Subcutaneous abdominal adipose tissue (tissue), 5 donors: Measurements from ENCODE around the gene KLK7.

ENCODE experiments used
- H3K27ac ChIP-seq: one replicate; pipeline ENCODE4 v1.7.0; 2013; ENCODE audit warnings: low read depth, mild to moderate bottlenecking, inconsistent platforms, low read length, moderate library complexity
- H3K27me3 ChIP-seq, 5 donors: one replicate each; pipeline ENCODE4 v1.7.0; 2013; ENCODE audit warnings: low read length in 5 of 5, inconsistent platforms in 1 of 5; ENCODE audit not compliant: control insufficient read depth in 5 of 5, insufficient read depth in 4 of 5
- H3K36me3 ChIP-seq, 5 donors: one replicate each; pipeline ENCODE4 v1.7.0; 2013; ENCODE audit warnings: low read length in 5 of 5; ENCODE audit not compliant: control insufficient read depth in 5 of 5, insufficient read depth in 5 of 5
- H3K4me1 ChIP-seq, 5 donors: one replicate each; pipeline ENCODE4 v1.7.0; 2013; ENCODE audit warnings: low read length in 5 of 5, mild to moderate bottlenecking in 3 of 5, moderate library complexity in 1 of 5; ENCODE audit not compliant: control insufficient read depth in 5 of 5, insufficient read depth in 5 of 5
- H3K4me3 ChIP-seq, 5 donors: one replicate each; pipeline ENCODE4 v1.7.0; 2013; ENCODE audit warnings: low read length in 5 of 5, low read depth in 1 of 5
- H3K9ac ChIP-seq, 5 donors: one replicate each; pipeline ENCODE4 v1.7.0; 2013; ENCODE audit warnings: low read length in 5 of 5, mild to moderate bottlenecking in 4 of 5, moderate library complexity in 3 of 5
- H3K9me3 ChIP-seq, 5 donors: one replicate each; pipeline ENCODE4 v1.7.0; 2013; ENCODE audit warnings: low read length in 5 of 5; ENCODE audit not compliant: control insufficient read depth in 5 of 5
- donor health status: healthy.
- donor health status: healthy.
- donor health status: healthy.
- donor health status: healthy.
- donor health status: healthy.

Gene KLK7

DNA sequence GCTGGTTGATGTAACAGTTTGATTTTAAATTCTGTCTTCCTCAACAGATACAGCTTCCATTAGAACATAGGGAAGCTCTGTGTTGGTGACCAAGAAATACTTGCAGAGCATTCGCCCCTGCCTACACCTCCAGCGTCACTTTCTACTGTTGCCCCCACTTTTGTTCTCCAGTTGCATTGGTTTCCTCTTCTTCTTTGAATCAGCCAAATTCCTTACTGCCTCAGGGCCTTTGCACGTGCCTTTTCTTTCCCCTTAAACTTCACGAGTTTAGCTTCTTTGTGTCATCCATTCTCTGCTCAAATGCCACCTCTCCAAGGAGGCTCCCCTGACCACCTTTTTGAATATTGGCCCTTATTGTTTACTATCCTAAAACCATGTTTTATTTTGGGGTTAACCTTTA lies 36.6 kb downstream of the KLK7 start:
- Histone ChIP-seq H3K9me3 (no peaks in the 10 kb centered on the region), H3K4me1 (no peaks in the 10 kb centered on the region), H3K9ac (no peak overlapping the region), H3K36me3 (no peaks in the 10 kb centered on the region), H3K4me3 (no peak overlapping the region), H3K27me3 (peaks cover 3 to 18% (median 7%) of the 10 kb centered on the region in 5 donors), H3K27ac (no peak overlapping the region)

DNA sequence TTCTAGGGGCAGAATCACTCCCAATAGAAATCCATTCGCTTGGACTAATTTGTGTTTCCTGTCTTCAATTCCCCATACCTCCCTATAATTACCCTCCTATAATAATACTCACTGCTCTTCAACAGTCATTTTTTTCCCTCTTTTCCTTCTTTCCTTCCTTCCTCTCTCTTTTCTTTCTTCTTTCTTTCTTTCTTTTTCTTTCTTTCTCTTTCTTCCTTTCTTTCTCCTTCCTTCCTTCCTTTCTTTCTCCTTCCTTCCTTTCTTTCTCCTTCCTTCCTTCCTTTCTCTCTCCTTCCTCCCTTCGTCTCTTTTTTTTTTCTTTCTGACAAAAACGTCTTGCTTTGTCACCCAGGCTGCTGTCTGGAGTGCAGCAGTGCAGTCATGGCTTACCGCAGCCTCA lies 38.9 kb downstream of the KLK7 start:
- H3K9me3 ChIP-seq = no peaks in the 10 kb centered on the region

DNA sequence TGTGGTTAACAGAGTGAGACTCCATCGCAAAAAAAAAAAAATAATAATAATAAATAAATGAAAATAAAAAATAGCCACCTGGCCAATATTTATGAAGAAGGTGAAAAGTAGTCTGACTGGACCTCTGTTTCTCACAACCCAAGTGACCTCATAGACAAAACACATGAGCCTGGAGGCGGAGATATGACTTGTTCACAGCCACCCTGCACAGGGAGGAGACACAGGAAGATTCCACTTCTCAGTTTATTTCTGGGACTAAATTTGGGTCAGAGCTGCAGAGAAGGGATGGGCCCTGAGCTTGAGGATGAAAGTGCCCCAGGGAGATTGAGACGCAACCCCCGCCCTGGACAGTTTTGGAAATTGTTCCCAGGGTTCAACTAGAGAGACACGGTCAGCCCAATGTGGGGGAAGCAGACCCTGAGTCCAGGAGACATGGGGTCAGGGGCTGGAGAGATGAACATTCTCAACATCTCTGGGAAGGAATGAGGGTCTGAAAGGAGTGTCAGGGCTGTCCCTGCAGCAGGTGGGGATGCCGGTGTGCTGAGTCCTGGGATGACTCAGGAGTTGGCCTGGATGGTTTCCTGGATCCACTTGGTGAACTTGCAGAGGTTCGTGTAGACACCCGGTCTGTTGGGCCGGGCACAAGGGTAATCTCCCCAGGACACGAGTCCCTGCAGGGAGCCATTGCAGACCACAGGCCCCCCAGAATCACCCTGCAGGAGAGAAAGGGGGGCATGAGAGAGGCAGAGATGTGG lies 40.5 kb downstream of the KLK7 start:
- Histone ChIP-seq H3K9me3 (peaks cover 0 to 7% (median 5%) of the 10 kb centered on the region in 5 donors), H3K4me1 (no peaks in the 10 kb centered on the region), H3K27ac (no peak overlapping the region), H3K27me3 (peaks cover 0 to 8% (median 3%) of the 10 kb centered on the region in 5 donors), H3K4me3 (no peak overlapping the region), H3K9ac (no peak overlapping the region), H3K36me3 (no peaks in the 10 kb centered on the region)

More for the DNA sequence above, 38.9 kb downstream of the KLK7 start:
- H3K4me3 ChIP-seq = no peak overlapping the region
- no peak overlapping the region for H3K27ac ChIP-seq
- no peaks in the 10 kb centered on the region for H3K4me1 ChIP-seq
- no peak overlapping the region for H3K9ac ChIP-seq
- peaks cover 0 to 7% (median 7%) of the 10 kb centered on the region in 5 donors for H3K27me3 ChIP-seq
- H3K36me3 ChIP-seq = no peaks in the 10 kb centered on the region

DNA sequence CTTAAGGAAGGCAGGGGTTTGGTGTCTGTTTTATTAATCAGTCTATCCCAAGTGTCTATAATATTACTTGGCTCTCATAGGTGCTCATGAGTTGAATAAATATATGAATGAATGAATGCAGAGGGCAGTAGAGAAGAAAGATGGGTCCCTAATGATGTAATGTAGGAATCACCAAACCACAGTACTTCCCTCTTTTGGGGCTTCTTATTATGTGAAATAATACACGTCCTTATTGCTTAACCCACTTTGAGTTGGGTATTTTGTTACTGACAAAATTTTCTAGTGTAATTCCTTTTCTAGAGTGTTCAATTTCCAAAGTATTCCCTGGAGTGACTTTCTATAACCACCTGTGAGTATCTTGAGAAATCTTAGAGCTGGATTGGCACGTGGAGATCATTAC lies 44.1 kb downstream of the KLK7 start:
- Histone ChIP-seq H3K9me3 (peaks cover 0 to 7% (median 5%) of the 10 kb centered on the region in 5 donors), H3K4me1 (no peaks in the 10 kb centered on the region), H3K9ac (no peak overlapping the region), H3K4me3 (no peak overlapping the region), H3K27ac (no peak overlapping the region), H3K27me3 (peaks cover 0 to 8% (median 3%) of the 10 kb centered on the region in 5 donors), H3K36me3 (no peaks in the 10 kb centered on the region)

DNA sequence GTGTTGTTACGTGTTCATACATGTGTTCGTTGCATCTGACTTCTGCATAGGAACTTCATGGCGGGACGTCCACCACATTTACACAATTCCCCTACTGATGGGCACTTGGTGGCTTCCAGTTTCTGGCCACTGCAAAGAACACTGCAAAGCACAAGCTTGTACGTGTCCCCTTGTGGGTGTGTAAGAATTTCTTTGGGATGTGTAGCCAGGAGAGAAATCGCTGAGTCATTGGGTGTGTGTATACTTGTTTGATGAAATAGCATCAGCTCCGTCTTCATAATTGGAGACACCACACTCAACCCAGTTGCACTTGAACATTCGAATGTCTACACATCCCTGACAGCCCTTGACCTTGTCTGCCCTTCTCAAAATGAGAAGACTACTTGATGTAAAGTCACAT lies 50.1 kb downstream of the KLK7 start:
- Histone ChIP-seq H3K9ac (no peak overlapping the region), H3K9me3 (no peaks in the 10 kb centered on the region), H3K36me3 (no peaks in the 10 kb centered on the region), H3K4me1 (no peaks in the 10 kb centered on the region), H3K27me3 (peaks cover 2 to 7% (median 6%) of the 10 kb centered on the region in 5 donors), H3K27ac (no peak overlapping the region), H3K4me3 (no peak overlapping the region)

DNA sequence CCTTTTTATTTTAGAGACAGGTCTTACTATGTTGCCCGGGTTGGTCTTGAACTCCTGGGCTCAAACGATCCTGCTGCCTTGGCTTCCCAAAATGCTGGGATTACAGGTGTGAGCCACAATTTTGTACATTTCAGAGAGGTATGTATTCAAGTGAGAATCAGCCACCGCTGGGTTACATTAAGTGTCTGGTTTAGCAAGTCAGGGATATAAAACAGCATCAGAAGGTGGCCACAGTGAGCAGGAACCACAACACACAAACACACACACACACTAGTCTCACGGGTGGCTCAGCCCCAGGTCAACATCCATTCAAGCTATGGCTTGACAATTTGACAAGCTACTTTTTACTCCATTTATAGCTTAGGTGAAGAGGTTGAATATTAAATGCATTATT lies 51.0 kb downstream of the KLK7 start:
- Histone ChIP-seq H3K27me3 (peaks cover 3 to 12% (median 7%) of the 10 kb centered on the region in 5 donors), H3K9me3 (no peaks in the 10 kb centered on the region), H3K36me3 (no peaks in the 10 kb centered on the region), H3K9ac (no peak overlapping the region), H3K4me3 (no peak overlapping the region), H3K27ac (no peak overlapping the region), H3K4me1 (no peaks in the 10 kb centered on the region)

DNA sequence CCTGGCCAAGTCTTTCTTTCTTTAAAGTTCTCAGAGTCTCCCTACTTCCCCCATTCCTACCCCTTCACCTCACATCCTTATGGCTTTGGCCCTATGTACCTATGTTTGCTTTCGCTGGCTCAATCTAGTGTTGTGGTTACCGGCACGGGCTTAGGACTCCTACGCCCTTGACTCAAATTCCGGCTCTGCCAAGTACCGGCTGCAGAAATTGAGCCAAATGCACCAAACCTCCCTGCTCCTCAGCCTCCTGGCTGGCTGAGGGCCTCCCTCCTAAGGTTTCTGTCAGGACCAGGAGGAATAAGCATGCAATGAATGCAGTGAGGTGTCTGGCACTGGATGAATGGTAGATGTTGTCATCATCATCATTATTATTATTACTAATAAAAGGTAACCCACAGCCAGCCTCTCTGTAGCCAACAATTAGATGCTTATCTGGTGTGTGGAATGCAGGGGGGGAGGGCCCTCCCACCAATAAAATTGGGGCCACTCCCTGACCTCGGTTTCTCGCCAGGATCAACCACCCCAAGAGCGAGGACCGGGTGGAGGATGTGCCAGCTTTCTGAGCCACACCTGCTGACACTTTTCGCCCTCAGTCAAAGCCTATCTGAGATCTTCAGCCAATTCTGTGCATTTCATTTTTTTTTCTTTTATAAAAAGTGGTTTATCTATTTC lies 51.6 kb downstream of the KLK7 start:
- H3K9ac ChIP-seq = no peak overlapping the region
- H3K36me3 ChIP-seq = no peaks in the 10 kb centered on the region
- no peaks in the 10 kb centered on the region for H3K4me1 ChIP-seq
- H3K9me3 ChIP-seq = no peaks in the 10 kb centered on the region
- no peak overlapping the region for H3K4me3 ChIP-seq
- no peak overlapping the region for H3K27ac ChIP-seq
- peaks cover 6 to 13% (median 11%) of the 10 kb centered on the region in 5 donors for H3K27me3 ChIP-seq

DNA sequence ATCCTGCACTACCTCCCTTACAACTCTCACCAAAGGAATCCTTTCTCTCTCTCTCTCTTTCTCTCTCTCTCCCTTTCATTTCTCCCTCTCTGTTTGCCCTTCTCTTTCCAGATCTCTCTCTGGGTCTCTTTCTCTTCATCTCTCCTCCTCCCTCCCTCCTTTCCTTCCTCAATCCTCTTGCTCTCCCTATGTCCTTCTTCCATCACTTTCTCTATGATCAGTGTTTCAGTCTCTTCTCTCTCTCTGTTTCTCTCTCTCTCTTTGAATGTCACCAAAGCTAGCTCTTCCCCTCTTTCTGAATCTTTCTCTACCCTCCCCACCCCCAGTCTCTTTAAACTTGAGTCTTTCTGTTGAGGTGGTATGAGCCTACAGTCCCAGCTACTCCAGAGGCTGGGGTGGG lies 52.7 kb downstream of the KLK7 start:
- no peaks in the 10 kb centered on the region for H3K9me3 ChIP-seq
- no peak overlapping the region for H3K4me3 ChIP-seq
- H3K27ac ChIP-seq = no peak overlapping the region
- H3K9ac ChIP-seq = no peak overlapping the region
- H3K36me3 ChIP-seq = no peaks in the 10 kb centered on the region
- H3K27me3 ChIP-seq = peaks cover 7 to 13% (median 11%) of the 10 kb centered on the region in 5 donors
- no peaks in the 10 kb centered on the region for H3K4me1 ChIP-seq

DNA sequence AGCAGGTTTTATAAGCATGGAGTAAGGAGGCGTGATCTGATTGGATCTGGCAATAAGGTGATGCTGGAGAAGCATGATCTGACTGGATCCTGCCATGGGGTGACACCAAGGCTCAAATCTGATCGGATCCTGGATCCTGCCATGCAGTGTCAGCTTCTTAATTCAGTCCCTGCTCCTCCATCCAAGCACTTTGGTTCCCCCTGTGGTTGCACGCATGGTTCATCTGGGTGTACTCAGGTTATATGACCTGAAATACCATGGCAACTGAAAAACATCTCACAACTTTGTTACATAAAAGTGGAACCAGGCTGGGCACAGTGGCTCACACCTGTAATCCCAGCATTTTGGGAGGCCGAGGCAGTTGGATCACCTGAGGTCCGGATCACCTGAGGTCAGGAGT lies 54.9 kb downstream of the KLK7 start:
- Histone ChIP-seq H3K36me3 (no peaks in the 10 kb centered on the region), H3K27me3 (peaks cover 7 to 13% (median 11%) of the 10 kb centered on the region in 5 donors), H3K4me3 (no peak overlapping the region), H3K9ac (no peak overlapping the region), H3K4me1 (no peaks in the 10 kb centered on the region), H3K9me3 (no peaks in the 10 kb centered on the region), H3K27ac (no peak overlapping the region)
